ENCODE results near the gene EPB41.
"Not testable (repeated sequence)": the region's sequence is repeated elsewhere in the genome, so short reads cannot be mapped to it uniquely, and the experiment has no call there.

EPB41 gene

DNA sequence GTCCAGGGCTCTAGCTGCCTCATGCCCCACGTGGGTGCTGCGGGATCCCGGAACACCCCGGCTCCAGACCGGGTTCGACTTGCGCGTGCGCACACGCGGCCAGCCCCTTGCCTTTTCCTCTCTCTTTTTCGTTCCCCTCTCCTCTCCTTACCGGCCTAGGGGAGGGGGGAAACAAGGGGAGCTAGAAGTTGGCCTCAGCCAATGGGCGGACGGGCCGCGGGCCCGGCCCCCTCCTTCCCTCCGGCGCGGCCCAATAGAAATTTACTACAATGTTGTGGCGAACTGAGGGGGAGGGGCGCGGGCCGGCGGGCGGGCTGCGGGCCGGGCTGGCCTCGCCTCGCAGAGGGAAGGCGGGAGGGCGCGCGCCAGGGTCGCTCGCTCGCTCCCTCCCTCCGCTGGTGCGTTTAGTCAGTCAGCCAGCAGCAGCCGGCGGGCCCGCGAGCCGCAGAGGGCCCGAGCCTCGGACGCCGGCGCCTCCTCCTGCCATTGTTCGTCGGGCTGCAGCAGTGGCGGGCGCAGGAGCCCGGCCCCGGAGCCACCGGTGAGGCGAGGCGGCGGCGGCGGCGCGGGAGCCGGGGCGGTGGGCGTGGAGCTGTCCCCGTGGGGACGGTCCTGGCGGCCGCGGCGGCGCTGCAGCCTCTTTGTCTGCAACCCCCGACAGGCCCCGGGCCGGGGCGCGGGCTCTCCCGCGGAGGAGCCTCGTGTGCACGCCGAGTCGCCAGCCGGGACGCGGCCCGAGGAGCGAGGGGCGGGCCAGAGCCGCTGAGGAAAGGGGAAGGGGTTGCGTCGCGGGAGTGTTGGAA lies at the start of gene EPB41:
TSS of gene EPB41 (plus strand) at position 342 of the 803 bp plus-strand sequence. CDS start 72,869 bp downstream, outside the sequence.
- DNase-seq, result peak; percentile 95

DNA sequence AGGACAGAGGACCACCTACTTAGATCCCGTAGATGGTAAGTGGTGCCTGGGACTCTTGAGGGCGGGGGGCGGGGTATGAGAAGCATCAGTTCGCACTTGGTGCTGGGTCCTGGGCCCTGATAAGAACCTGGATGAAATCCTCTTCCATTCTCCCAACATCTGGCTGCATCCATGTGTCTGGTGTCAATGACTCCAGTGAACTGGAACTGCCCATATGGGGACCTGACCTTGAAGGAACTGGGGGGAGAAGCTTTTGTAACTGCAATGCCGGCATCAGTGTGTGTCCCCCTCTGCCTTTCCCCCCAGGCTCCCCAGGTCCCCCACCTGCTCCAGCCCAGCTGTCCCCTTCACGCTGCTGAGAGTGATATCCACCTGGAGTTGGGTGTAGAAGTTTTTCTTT lies 49.7 kb upstream of the EPB41 start:
- no peak for DNase-seq

GRCh38 chr1:28865997-28866650 lies 48.2 kb upstream of the EPB41 start:
- DNase-seq, result no peak

DNA sequence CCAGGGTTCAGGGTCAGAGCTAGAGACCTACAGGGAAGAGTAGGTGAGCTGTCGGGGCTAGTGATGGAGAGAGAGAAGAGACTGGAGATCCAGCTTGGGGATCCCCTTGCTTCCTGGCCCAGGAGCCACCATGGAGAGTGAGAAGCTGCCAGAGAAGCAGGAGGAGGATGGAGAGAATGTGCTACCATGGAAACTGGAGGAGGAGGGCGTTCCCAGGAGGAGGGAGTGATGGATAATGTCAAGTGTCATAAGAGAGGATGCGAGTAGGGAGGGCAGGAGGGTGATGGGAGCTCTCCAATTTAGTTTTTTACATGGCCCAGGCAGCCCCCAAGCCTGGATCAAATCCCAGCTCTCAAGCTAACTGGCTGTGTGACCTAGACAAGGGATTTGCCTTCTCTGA lies 46.5 kb upstream of the EPB41 start:
- no peak for DNase-seq

GRCh38 chr1:28869952-28870351 lies 44.4 kb upstream of the EPB41 start:
- no peak for DNase-seq

DNA sequence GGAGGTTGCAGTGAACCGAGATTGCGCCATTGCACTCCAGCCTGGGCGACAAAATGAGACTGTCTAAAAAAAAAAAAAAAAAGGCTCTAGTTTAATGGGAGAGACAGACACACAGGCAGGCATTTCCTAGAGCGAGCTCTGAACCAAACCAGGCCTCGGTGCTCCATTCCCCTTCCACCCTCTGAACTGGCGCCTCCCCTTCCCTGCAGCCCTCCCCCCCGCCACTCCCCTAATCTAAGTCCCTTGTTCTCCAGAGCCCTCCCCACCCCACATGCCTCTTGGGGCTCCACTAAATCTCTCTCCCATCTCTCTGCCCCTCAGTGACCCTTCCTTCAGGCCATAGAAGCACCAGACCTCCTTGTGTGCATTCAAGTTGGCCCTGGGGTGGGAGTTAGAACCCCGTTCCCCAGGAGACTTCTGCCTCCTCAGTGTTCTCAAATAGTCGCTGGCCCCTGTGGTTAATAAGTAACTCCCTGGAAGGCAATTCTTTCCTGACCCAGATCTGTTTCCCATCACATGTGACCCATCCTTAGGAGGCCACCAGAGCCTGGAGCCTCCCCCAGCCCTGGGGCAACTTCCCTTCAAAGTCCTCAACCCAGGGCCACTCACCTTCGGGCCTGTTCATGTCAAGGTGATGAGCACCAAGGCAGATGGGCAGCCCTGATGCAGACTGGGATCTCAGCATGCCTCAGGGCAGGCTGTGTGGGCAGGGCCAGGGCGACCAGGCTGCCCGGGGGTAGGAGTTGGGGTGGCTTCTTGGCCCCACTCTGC lies 42.6 kb upstream of the EPB41 start:
- no peak for DNase-seq

- DNase-seq, result not testable (repeated sequence)
These were observed 39.2 kb upstream of the EPB41 start for GRCh38 chr1:28875134-28875533.

DNA sequence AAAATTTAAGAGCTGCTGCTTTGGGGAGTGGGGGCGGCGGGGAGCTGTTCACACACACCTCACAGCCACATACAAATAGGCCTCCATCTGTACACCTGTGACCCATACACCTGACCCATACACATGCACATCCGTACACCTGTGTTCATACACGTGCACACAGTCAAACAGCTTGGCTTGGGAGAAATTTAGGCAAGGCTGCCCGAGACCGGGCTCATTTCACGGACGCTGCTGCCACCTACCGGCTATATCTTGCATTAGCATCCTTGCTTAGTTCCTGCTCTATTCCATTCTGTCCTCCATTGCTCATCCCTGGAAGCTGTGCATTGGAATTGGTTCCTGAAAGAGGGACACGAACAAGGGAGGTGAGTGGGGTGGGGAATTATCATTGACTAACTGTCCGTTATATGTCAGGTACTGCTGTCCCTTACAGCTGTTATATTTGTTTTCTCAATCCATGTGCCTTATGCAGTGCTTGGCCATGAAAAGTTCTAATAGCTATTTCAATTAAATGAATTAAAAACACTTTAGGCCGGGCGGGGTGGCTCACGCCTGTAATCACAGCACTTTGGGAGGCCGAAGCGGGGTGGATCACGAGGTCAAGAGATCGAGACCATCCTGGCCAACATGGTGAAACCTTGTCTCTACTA lies 37.1 kb upstream of the EPB41 start:
- DNase-seq, result peak; percentile 66

- DNase-seq, result no peak
These were observed 35.6 kb upstream of the EPB41 start for GRCh38 chr1:28878796-28879195.

- peak; percentile 83 for DNase-seq
These were observed 32.2 kb upstream of the EPB41 start for GRCh38 chr1:28882009-28882628.

GRCh38 chr1:28883242-28883616 lies 31.1 kb upstream of the EPB41 start:
- no peak for DNase-seq

DNA sequence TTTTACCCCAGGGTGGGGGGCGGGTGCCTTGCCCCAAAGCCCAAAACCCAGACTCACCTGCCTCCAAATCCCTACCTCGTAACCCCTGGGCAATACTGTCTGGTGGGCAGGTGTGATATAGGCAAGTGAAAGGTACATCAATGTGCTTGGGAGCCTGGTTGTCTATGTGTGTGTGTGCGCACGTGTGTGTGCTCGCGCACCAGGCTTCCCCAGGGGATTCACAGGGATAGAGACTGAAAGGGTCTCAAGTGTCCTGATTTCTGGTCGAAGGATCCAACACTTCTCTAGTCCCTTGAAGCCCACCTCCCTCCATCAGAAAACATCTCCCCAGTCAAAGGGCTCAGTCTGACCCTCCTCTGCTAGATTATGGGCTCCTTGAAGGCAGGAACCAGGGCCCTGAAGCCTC lies 28.9 kb upstream of the EPB41 start:
- DNase-seq, result no peak

DNA sequence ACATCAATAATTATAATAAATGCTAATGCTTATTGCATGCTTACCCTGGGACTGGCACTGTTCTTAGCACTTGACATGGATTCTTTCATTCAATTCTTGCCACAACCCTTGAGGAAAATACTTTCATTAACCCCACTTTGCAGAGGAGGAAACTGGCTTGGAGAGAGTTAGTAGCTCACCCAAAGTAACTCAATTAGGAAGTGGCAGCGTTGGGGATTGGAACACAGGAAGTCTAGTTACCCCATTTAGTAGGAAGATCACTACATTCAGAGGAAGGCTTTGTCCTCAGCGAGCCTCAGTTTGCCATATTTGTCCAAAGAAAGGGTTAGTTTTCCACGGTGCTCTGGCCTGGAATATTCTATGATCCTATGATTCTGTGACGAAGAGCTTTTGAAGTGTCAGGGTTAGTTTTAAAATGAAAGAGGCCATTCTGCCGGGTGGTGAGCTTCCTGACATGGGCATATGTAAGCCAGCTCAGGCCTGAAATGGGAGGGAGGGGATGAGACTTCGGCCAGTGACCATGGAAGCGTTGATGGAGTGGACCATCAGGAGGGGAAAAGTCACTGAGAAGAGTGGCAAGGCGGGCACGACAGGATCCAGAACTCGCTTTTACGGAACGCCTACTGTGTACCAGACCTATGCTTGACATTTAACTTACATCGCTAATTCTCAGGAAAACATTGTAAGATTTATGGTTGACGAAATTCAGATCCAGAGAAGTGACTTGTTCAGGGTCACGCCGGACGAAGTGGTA lies 28.2 kb upstream of the EPB41 start:
- DNase-seq, result no peak

DNA sequence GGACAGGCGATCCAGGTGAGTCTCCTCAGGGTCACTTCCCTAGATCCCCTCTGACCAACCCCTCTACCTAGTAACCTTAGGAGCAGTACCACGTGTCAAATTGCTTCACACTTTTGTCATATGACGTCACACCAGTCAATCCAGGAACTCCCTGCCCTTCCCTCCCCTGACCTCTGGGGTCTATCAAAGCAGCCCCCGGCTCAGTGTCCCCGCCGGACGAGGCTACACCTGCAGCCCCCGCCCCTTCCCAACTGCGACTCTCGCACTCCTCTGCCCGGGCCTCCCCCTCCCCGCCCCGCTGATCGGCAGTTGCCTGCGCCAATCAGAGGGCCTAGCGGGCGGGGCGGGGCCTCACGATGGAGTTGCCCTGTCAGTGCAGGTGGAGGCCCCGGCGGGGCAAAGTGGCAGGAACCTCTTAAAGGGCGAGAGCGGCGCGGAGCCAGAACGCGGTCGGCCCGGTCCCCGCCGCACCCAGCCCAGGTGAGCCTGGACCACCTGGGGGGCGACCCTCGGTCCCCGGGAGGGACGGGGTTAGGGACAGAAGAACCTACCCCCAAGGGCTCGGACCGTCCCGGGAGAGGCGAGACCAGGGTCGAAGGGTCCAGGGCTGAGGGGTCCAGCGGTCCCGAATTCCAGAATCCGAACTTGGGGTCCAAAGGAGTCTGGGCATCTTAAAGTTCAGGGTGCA lies 27.5 kb upstream of the EPB41 start:
- DNase-seq, result peak; percentile 81

DNA sequence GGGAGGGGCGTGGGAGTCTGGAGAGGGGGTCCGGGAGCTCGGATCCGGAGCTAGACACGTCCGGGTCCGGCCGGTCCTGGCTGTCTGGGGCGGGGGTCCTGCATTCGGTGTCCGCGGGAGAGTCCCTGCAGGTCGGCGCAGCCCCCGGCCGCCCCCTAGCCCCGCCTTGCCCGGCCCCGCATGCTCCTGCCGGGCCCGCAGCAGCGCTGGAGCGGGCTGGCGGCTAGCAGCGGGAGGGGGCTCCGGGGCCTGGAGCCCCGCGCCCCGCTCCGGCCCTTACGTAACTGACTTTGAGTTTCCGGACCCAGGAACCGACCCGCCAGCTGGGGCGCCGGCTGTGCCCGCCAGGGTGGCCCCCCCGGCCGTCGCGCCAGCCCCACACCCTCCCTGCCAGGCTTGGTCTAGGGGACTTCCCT lies 26.9 kb upstream of the EPB41 start:
- DNase-seq, result no peak

DNA sequence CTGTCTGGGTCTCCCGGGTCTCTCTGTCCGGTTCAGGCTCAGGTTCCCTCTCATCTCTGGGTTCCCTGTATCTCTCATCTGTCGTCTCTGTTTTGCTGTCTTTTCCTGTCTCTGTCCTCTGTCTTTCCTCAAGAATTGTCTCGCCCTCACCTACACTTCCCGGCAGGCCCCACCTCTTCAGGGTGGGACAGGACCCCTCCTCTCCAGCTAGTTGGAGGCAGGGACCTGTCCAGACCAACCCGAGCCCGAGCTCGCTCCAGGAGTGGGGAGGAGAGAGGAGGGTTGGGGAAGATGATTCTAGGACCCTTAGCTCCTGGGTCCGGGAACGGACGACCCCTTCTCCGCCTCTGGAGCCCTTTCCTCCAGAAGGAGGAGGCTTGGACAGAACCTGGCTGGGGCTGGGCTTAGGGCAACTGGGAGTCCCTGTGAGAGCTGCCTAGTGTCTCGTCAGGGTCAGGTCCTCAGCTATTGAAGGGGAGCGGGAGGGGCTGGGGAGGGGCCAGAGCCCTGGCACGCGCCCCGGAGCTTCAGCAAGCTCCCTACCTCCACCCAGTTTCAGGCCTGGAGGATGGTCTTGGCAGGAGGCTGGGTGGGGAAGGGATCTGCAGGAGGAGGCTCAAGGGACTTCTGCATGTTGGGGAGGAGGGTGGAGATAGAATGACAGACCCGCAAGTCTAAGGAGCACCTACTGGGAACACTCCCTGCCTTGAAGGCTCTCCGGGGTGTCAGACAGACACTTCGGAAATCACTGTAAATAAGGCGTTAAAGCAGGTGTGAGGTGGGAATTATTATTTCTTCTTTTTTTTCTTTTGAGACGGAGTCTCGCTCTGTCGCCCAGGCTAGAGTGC lies 26.3 kb upstream of the EPB41 start:
- DNase-seq, result peak; percentile 31

GRCh38 chr1:28888915-28889314 lies 25.5 kb upstream of the EPB41 start:
- DNase-seq, result no peak

DNA sequence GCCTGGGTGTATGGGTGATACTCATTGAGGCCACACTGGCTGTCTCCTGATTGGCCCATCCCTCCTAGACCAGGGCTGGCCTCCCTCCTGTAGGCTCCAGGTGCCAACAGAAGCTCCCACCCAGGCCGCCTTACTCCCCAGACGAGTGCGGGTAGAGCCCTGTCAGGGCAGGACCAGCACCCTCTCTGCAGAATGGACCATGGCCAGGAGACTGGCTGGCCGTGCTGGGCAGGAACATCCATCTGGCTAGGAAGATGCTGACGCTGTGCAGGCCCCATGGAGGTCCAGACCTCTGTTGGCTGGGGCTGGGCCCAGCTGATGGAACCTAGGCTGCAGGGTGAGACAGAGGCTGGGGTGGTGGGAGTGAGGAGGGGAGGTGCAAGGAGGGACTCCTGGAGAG lies 25.0 kb upstream of the EPB41 start:
- no peak for DNase-seq

DNA sequence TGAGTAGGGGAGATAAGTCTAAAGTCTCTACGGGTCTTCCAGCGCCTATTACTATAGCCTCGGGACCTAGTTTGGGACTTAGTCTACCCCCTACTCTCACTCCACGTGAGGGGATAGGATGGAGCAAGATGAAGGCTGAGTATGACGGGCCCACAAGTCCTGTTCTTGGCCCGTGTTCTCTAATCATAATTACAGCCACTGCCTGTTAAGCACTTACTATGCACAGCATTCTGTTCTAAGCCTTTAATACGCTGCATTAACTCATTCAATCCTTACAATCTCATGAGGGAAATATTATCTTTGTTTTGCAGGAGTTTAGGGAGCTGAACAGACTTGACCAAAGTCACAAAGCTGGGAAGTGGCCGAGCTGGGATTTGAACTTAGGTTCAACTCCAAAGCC lies 23.9 kb upstream of the EPB41 start:
- no peak for DNase-seq

GRCh38 chr1:28890836-28891235 lies 23.5 kb upstream of the EPB41 start:
- no peak for DNase-seq

All from NCI-H146 (cell line).